ENCODE results near the gene CHMP1A.
A peak's percentile ranks its signal among the peaks of the same experiment; 100 is the strongest.
"Not testable (repeated sequence)": the region's sequence is repeated elsewhere in the genome, so short reads cannot be mapped to it uniquely, and the experiment has no call there.

Gene CHMP1A
- total RNA-seq = 53.9 to 57.1 (median 55.2) reads per million in 3 donors

GRCh38 chr16:89657442-89658220 is at the start of gene CHMP1A, which contains the start of gene SPATA33:
TSS of gene CHMP1A (minus strand) at chr16:89657708. CDS start at chr16:89657588, 120 bp downstream.
TSS of gene SPATA33 (plus strand) at chr16:89657836. CDS start at chr16:89657912, 76 bp downstream.
- Histone ChIP-seq H3K27ac (ENCODE audit: insufficient read depth, low read length, poor library complexity, severe bottlenecking) (peak within 1 kb of the TSS; percentile 78), H3K27me3 (replicated peaks; ENCODE audit: control insufficient read depth, insufficient read depth, low read length, poor library complexity, severe bottlenecking) (no peaks in the 10 kb centered on the region), H3K36me3 (ENCODE audit: control insufficient read depth, insufficient read depth, low read length) (no peaks in the 10 kb centered on the region), H3K9me3 (ENCODE audit: control insufficient read depth, low read length) (no peaks in the 10 kb centered on the region), H3K4me3 (ENCODE audit: insufficient read depth, low read depth, low read length, poor library complexity, severe bottlenecking) (peak within 1 kb of the TSS; percentile 79), H3K4me1 (ENCODE audit: control insufficient read depth, insufficient read depth, low read length, poor library complexity, severe bottlenecking) (peaks cover 16% of the 10 kb centered on the region)
- DNase-seq = peak; percentile 88 to 91 (median 90)

- no peaks in the 10 kb centered on the region for H3K27me3 ChIP-seq (replicated peaks; ENCODE audit: control insufficient read depth, insufficient read depth, low read length, poor library complexity, severe bottlenecking)
- no peaks in the 10 kb centered on the region for H3K9me3 ChIP-seq (ENCODE audit: control insufficient read depth, low read length)
- no peaks in the 10 kb centered on the region for H3K36me3 ChIP-seq (ENCODE audit: control insufficient read depth, insufficient read depth, low read length)
- no peak overlapping the region for H3K4me3 ChIP-seq (ENCODE audit: insufficient read depth, low read depth, low read length, poor library complexity, severe bottlenecking)
- H3K27ac ChIP-seq (ENCODE audit: insufficient read depth, low read length, poor library complexity, severe bottlenecking) = no peak overlapping the region
- peaks cover 8% of the 10 kb centered on the region for H3K4me1 ChIP-seq (ENCODE audit: control insufficient read depth, insufficient read depth, low read length, poor library complexity, severe bottlenecking)
- DNase-seq = no peak
Observed at GRCh38 chr16:89706518-89707260, 49.2 kb upstream of the CHMP1A start.

GRCh38 chr16:89705006-89705405 is 47.5 kb upstream of the CHMP1A start:
- H3K9me3 ChIP-seq (ENCODE audit: control insufficient read depth, low read length) = no peaks in the 10 kb centered on the region
- no peaks in the 10 kb centered on the region for H3K36me3 ChIP-seq (ENCODE audit: control insufficient read depth, insufficient read depth, low read length)
- H3K27me3 ChIP-seq (replicated peaks; ENCODE audit: control insufficient read depth, insufficient read depth, low read length, poor library complexity, severe bottlenecking) = no peaks in the 10 kb centered on the region
- H3K4me1 ChIP-seq (ENCODE audit: control insufficient read depth, insufficient read depth, low read length, poor library complexity, severe bottlenecking) = peaks cover 21% of the 10 kb centered on the region
- H3K4me3 ChIP-seq (ENCODE audit: insufficient read depth, low read depth, low read length, poor library complexity, severe bottlenecking) = no peak overlapping the region
- no peak for DNase-seq
- no peak overlapping the region for H3K27ac ChIP-seq (ENCODE audit: insufficient read depth, low read length, poor library complexity, severe bottlenecking)

GRCh38 chr16:89704281-89704680 is 46.8 kb upstream of the CHMP1A start:
- no peak for DNase-seq
- Histone ChIP-seq H3K4me3 (ENCODE audit: insufficient read depth, low read depth, low read length, poor library complexity, severe bottlenecking) (no peak overlapping the region), H3K36me3 (ENCODE audit: control insufficient read depth, insufficient read depth, low read length) (no peaks in the 10 kb centered on the region), H3K27me3 (replicated peaks; ENCODE audit: control insufficient read depth, insufficient read depth, low read length, poor library complexity, severe bottlenecking) (no peaks in the 10 kb centered on the region), H3K27ac (ENCODE audit: insufficient read depth, low read length, poor library complexity, severe bottlenecking) (no peak overlapping the region), H3K4me1 (ENCODE audit: control insufficient read depth, insufficient read depth, low read length, poor library complexity, severe bottlenecking) (peaks cover 24% of the 10 kb centered on the region), H3K9me3 (ENCODE audit: control insufficient read depth, low read length) (no peaks in the 10 kb centered on the region)

GRCh38 chr16:89701425-89702406 is 44.2 kb upstream of the CHMP1A start, which contains the start of gene SPATA2L:
TSS of gene SPATA2L (minus strand) at chr16:89701705. CDS start at chr16:89701232, 473 bp downstream.
- Histone ChIP-seq H3K4me3 (ENCODE audit: insufficient read depth, low read depth, low read length, poor library complexity, severe bottlenecking) (peak within 1 kb of the TSS; percentile 64), H3K36me3 (ENCODE audit: control insufficient read depth, insufficient read depth, low read length) (peaks cover 3% of the 10 kb centered on the region), H3K9me3 (ENCODE audit: control insufficient read depth, low read length) (no peaks in the 10 kb centered on the region), H3K27ac (ENCODE audit: insufficient read depth, low read length, poor library complexity, severe bottlenecking) (peak within 1 kb of the TSS; percentile 85), H3K27me3 (replicated peaks; ENCODE audit: control insufficient read depth, insufficient read depth, low read length, poor library complexity, severe bottlenecking) (no peaks in the 10 kb centered on the region), H3K4me1 (ENCODE audit: control insufficient read depth, insufficient read depth, low read length, poor library complexity, severe bottlenecking) (peaks cover 29% of the 10 kb centered on the region)
- peak; percentile 97 for DNase-seq

GRCh38 chr16:89700649-89701424 is 43.3 kb upstream of the CHMP1A start:
- DNase-seq = peak; percentile 31 to 42 (median 36)
- Histone ChIP-seq H3K4me3 (ENCODE audit: insufficient read depth, low read depth, low read length, poor library complexity, severe bottlenecking) (peak overlapping the region; percentile 64), H3K27me3 (replicated peaks; ENCODE audit: control insufficient read depth, insufficient read depth, low read length, poor library complexity, severe bottlenecking) (no peaks in the 10 kb centered on the region), H3K27ac (ENCODE audit: insufficient read depth, low read length, poor library complexity, severe bottlenecking) (peak overlapping the region; percentile 85), H3K9me3 (ENCODE audit: control insufficient read depth, low read length) (no peaks in the 10 kb centered on the region), H3K36me3 (ENCODE audit: control insufficient read depth, insufficient read depth, low read length) (peaks cover 7% of the 10 kb centered on the region), H3K4me1 (ENCODE audit: control insufficient read depth, insufficient read depth, low read length, poor library complexity, severe bottlenecking) (peaks cover 32% of the 10 kb centered on the region)

GRCh38 chr16:89700100-89700648 is 42.7 kb upstream of the CHMP1A start:
- DNase-seq = peak; percentile 92 to 98 (median 95)
- Histone ChIP-seq H3K4me3 (ENCODE audit: insufficient read depth, low read depth, low read length, poor library complexity, severe bottlenecking) (peak overlapping the region; percentile 64), H3K36me3 (ENCODE audit: control insufficient read depth, insufficient read depth, low read length) (peaks cover 10% of the 10 kb centered on the region), H3K27ac (ENCODE audit: insufficient read depth, low read length, poor library complexity, severe bottlenecking) (peak overlapping the region; percentile 85), H3K27me3 (replicated peaks; ENCODE audit: control insufficient read depth, insufficient read depth, low read length, poor library complexity, severe bottlenecking) (no peaks in the 10 kb centered on the region), H3K9me3 (ENCODE audit: control insufficient read depth, low read length) (no peaks in the 10 kb centered on the region), H3K4me1 (ENCODE audit: control insufficient read depth, insufficient read depth, low read length, poor library complexity, severe bottlenecking) (peaks cover 32% of the 10 kb centered on the region)

- Histone ChIP-seq H3K27ac (ENCODE audit: insufficient read depth, low read length, poor library complexity, severe bottlenecking) (peak overlapping the region; percentile 85), H3K4me1 (ENCODE audit: control insufficient read depth, insufficient read depth, low read length, poor library complexity, severe bottlenecking) (peaks cover 32% of the 10 kb centered on the region), H3K36me3 (ENCODE audit: control insufficient read depth, insufficient read depth, low read length) (peaks cover 14% of the 10 kb centered on the region)
- not testable (repeated sequence) for H3K4me3 ChIP-seq (ENCODE audit: insufficient read depth, low read depth, low read length, poor library complexity, severe bottlenecking); DNase-seq; H3K9me3 ChIP-seq (ENCODE audit: control insufficient read depth, low read length); H3K27me3 ChIP-seq (replicated peaks; ENCODE audit: control insufficient read depth, insufficient read depth, low read length, poor library complexity, severe bottlenecking)
Observed at GRCh38 chr16:89699629-89700099, 42.2 kb upstream of the CHMP1A start.

All from effector memory CD4-positive, alpha-beta T cell (primary cell).